ACC112 (cell line): ENCODE results near the gene FAM162A.
A peak's percentile ranks its signal among the peaks of the same experiment; 100 is the strongest.

ENCODE experiments used
- H2AFZ ChIP-seq: fragments of 200-600 bp; sonication (generic); one replicate; pipeline ENCODE4 v1.6.0; 2017; ENCODE audit warnings: antibody characterized with exemption, low read length; ENCODE audit not compliant: unreplicated experiment
- H3K27ac ChIP-seq: fragments of 200-600 bp; sonication (generic); 2 replicates; pipeline ENCODE4 v1.5.1; 2014; ENCODE audit warnings: low read depth, mild to moderate bottlenecking, antibody characterized with exemption, low read length, moderate library complexity
- H3K27me3 ChIP-seq: fragments of 200-600 bp; sonication (generic); 2 replicates; pipeline ENCODE4 v1.6.1; 2014; ENCODE audit warnings: mild to moderate bottlenecking, antibody characterized with exemption, low read length, moderate library complexity, mixed read lengths; ENCODE audit not compliant: insufficient read depth
- H3K36me3 ChIP-seq: fragments of 200-600 bp; sonication (generic); 2 replicates; pipeline ENCODE4 v1.6.1; 2016; ENCODE audit warnings: mild to moderate bottlenecking, antibody characterized with exemption, low read length, moderate library complexity, mixed read lengths; ENCODE audit not compliant: insufficient read depth
- H3K4me1 ChIP-seq: fragments of 200-600 bp; sonication (generic); one replicate; pipeline ENCODE4 v1.6.1; 2016; ENCODE audit warnings: low read length, mixed read lengths; ENCODE audit not compliant: insufficient read depth, unreplicated experiment, control insufficient read depth
- H3K4me3 ChIP-seq: fragments of 200-600 bp; sonication (generic); 2 replicates; pipeline ENCODE4 v1.5.1; 2014; ENCODE audit warnings: mild to moderate bottlenecking, low read depth, low read length
- H3K79me2 ChIP-seq: fragments of 200-600 bp; sonication (generic); one replicate; pipeline ENCODE4 v1.6.0; 2016; ENCODE audit warnings: low read length; ENCODE audit not compliant: control insufficient read depth, unreplicated experiment, insufficient read depth

The FAM162A gene

DNA sequence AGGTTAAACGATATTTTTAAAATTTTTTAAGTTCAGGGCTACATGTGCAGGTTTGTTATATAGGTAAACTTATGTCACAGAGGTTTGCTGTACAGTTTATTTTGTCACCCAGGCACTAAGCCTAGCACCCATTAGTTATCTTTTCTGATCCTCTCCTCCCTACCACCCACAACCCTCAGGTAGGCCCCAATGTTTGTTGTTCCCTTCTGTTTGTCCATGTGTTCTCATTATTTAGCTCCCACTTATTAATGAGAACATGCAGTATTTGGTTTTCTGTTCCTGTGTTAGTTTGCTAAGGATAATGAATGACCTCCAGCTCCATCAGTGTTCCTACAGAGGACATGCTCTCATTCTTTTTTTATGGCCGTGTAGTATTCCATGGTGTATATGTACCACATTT lies 14.9 kb downstream of the FAM162A start:
- Histone ChIP-seq H3K79me2 (peaks cover 7% of the 10 kb centered on the region), H3K4me3 (no peak overlapping the region), H3K27me3 (no peaks in the 10 kb centered on the region), H3K36me3 (no peaks in the 10 kb centered on the region; the same call in 1 of the 2 replicates), H3K27ac (no peak overlapping the region), H3K4me1 (no peaks in the 10 kb centered on the region), H2AFZ (no peak overlapping the region)

DNA sequence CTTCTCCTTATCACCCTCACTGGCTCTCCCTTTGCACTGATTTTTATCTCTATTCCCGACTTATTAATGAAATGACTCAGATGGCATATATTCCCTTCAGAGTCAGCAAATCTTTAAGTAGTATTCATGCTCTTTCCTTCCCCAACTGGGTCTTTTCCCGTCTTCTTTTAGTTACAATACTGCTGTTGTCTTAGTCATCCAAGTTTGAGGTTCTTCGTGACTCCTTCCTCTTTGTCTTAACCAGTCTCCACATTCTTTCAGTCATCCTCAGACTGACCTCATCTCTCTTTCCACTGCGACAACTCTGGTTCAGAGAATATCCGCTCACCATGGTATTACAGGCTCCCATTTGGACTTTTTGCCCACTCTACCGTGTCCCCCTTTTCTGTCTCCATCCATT lies 19.5 kb downstream of the FAM162A start:
- no peak overlapping the region for H3K4me3 ChIP-seq
- peaks cover 7% of the 10 kb centered on the region for H3K79me2 ChIP-seq
- H3K27ac ChIP-seq = no peak overlapping the region
- H3K27me3 ChIP-seq = no peaks in the 10 kb centered on the region
- no peak overlapping the region for H2AFZ ChIP-seq
- H3K36me3 ChIP-seq = peaks cover 17% of the 10 kb centered on the region; the same call in 1 of the 2 replicates
- no peaks in the 10 kb centered on the region for H3K4me1 ChIP-seq

GRCh38 chr3:122405015-122405414 lies 21.0 kb downstream of the FAM162A start:
- H3K4me1 ChIP-seq = no peaks in the 10 kb centered on the region
- peaks cover 23% of the 10 kb centered on the region for H3K36me3 ChIP-seq
- H3K27me3 ChIP-seq = no peaks in the 10 kb centered on the region
- no peak overlapping the region for H2AFZ ChIP-seq
- no peak overlapping the region for H3K27ac ChIP-seq
- peaks cover 2% of the 10 kb centered on the region for H3K79me2 ChIP-seq
- no peak overlapping the region for H3K4me3 ChIP-seq

DNA sequence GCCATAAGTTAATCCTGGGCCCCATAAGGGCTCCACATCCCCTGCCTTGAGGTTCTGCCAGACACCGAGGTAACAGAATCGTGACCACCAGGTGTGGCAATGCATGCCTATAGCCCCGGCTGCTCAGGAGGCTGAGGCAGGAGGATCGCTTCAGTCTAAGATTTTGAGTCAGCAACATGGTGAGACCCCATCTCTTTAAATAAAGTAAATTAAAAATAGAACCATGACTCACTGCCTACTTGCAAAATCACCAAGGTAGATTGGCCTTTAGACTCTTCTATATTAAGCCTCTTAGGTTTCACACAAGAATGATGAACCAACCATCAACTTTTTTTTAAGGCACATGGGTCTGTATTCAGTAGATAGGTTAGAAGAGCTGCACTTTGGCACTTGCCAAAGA lies 22.2 kb downstream of the FAM162A start:
- H3K36me3 ChIP-seq = peaks cover 29% of the 10 kb centered on the region
- no peaks in the 10 kb centered on the region for H3K4me1 ChIP-seq
- no peak overlapping the region for H3K27ac ChIP-seq
- peaks cover 1% of the 10 kb centered on the region for H3K79me2 ChIP-seq
- no peak overlapping the region for H2AFZ ChIP-seq
- no peak overlapping the region for H3K4me3 ChIP-seq
- no peaks in the 10 kb centered on the region for H3K27me3 ChIP-seq

GRCh38 chr3:122407946-122408345 lies 24.0 kb downstream of the FAM162A start:
- Histone ChIP-seq H3K36me3 (peaks cover 29% of the 10 kb centered on the region), H3K4me1 (no peaks in the 10 kb centered on the region), H3K27me3 (no peaks in the 10 kb centered on the region), H3K27ac (no peak overlapping the region), H2AFZ (no peak overlapping the region), H3K79me2 (peaks cover 2% of the 10 kb centered on the region), H3K4me3 (no peak overlapping the region)

DNA sequence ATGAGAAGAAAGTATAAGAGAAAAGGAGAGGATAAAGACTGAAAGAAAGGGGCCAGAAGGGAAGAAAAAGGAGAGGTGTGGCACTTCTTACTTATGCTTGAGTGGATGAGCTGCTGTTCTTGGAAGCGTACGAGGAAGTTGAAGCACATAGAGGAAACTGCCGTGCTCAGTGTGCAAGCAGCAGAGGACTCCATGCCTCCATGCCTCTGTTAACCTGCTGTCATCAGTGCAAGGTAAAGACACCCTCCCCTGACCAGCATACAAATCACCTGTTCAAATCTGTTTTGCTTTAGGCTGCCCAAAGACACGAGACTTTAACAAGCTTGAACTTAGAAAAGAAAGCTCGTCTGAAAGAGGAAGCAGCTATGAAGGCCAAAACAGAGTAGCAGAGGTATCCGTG lies 25.5 kb downstream of the FAM162A start:
- Histone ChIP-seq H3K36me3 (peaks cover 29% of the 10 kb centered on the region), H3K79me2 (peaks cover 11% of the 10 kb centered on the region)

GRCh38 chr3:122410111-122410510 lies 26.1 kb downstream of the FAM162A start:
- Histone ChIP-seq H3K79me2 (peaks cover 18% of the 10 kb centered on the region), H2AFZ (no peak overlapping the region), H3K4me1 (peaks cover 15% of the 10 kb centered on the region), H3K27ac (no peak overlapping the region), H3K4me3 (no peak overlapping the region), H3K27me3 (no peaks in the 10 kb centered on the region), H3K36me3 (peaks cover 29% of the 10 kb centered on the region)

More for the DNA sequence above, 25.5 kb downstream of the FAM162A start:
- Histone ChIP-seq H3K4me1 (peaks cover 9% of the 10 kb centered on the region), H3K4me3 (no peak overlapping the region), H2AFZ (no peak overlapping the region), H3K27me3 (no peaks in the 10 kb centered on the region), H3K27ac (no peak overlapping the region)

GRCh38 chr3:122410639-122411038 lies 26.7 kb downstream of the FAM162A start:
- Histone ChIP-seq H3K36me3 (peaks cover 29% of the 10 kb centered on the region), H3K27me3 (no peaks in the 10 kb centered on the region), H3K27ac (no peak overlapping the region), H3K4me1 (peaks cover 16% of the 10 kb centered on the region), H3K79me2 (peaks cover 21% of the 10 kb centered on the region), H2AFZ (no peak overlapping the region), H3K4me3 (no peak overlapping the region)

- H3K27me3 ChIP-seq = no peaks in the 10 kb centered on the region
- peaks cover 12% of the 10 kb centered on the region for H3K36me3 ChIP-seq
- H2AFZ ChIP-seq = no peak overlapping the region
- H3K79me2 ChIP-seq = peaks cover 42% of the 10 kb centered on the region
- H3K4me1 ChIP-seq = peaks cover 16% of the 10 kb centered on the region
- no peak overlapping the region for H3K27ac ChIP-seq
- peak overlapping the region; percentile 83 for H3K4me3 ChIP-seq
Observed at GRCh38 chr3:122414391-122414790, 30.4 kb downstream of the FAM162A start.

DNA sequence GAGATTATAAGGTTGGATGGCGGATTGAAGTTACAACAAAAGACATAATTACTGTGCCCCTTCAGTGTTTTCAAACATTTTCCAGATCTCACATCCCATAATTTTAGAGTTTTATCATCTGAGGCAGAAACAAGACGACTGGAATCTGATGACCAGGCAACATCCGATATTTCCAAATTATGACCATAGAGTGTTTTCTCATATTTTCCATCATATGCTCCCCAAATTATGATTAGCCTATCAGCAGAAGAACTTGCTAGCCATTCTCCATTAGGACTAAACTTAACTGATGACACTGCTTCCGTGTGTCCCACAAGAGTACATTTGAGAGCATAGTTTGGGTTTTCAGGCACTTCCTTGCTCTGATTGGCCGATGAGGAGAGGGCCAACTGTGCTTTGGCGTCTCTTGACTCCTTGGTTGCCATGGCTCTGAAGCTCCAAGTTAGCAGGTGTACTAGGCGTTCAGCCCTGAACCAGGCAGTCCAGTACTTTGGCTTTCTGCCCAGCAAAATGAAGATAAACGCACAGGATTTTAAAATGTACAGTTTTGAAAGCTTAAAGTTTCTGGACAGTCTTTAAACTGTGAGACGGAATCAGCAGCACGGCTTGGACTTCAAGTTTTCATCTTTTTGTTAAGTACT lies 31.2 kb downstream of the FAM162A start:
- H3K36me3 ChIP-seq = peaks cover 5% of the 10 kb centered on the region; the same call in 1 of the 2 replicates
- peak overlapping the region; percentile 84 for H2AFZ ChIP-seq
- H3K27ac ChIP-seq = peak overlapping the region; percentile 46
- no peaks in the 10 kb centered on the region for H3K27me3 ChIP-seq
- H3K4me1 ChIP-seq = peaks cover 16% of the 10 kb centered on the region
- peaks cover 42% of the 10 kb centered on the region for H3K79me2 ChIP-seq
- H3K4me3 ChIP-seq = peak overlapping the region; percentile 83
